DMS114 treated with DMSO at 0.1 percent for 48 hours (cell line): Measurements from ENCODE around the gene WDFY4.

ENCODE experiments used
- DNase-seq: peaks from one replicate; lab custom pipeline; 2025; ENCODE audit not compliant: unreplicated experiment; lab: John Stamatoyannopoulos, UW

Gene WDFY4

DNA sequence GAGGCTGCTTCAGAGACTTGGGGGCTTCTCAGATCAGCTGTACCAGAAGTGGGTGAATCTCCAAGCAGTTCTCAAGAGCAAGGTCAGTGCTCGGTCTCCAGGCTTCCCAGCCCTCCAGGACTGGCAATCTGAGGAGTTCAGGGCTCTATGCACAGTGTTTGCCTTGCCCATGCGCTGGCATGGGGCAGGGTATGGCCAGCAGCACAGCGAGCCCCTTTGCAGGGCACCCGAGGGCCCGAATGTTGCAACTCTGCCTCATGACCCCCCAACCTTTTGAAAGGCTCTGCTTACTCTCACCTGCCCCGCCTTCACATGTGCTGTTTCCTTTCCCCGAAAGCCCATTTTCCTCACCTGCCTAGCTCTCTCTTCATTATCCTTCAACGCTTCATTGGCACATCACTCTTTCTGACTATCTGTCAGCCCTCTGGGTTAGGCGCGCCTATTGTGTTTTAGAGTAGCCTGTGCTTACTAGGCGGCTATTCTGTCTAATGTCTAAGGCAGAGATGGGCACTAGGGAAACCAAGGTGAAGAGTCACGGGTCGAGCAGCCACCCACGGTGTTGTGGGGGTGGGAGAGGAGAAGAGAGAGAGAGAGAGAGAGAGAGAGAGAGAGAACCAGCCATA is 83.6 kb downstream of the WDFY4 start:
- DNase-seq, result no peak

DNA sequence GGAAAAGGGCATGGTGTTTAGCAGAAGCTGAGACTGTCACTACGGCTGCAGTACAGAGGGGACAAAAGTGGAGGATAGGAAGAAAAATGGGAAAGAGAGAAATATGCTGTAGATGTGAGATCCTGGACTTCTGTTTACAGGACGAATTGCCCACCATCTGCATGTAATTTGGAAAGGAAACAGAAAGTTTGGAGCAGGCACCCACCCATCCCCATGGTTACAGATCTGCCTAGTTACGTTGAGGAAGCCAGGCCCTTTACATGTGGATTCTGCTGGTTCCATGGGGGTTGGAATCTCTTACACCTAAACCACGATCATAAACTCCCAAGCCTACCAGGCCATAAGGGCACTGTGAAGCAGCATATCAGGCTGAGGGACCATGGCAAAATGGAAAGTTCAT is 84.3 kb downstream of the WDFY4 start:
- DNase-seq, result no peak

DNA sequence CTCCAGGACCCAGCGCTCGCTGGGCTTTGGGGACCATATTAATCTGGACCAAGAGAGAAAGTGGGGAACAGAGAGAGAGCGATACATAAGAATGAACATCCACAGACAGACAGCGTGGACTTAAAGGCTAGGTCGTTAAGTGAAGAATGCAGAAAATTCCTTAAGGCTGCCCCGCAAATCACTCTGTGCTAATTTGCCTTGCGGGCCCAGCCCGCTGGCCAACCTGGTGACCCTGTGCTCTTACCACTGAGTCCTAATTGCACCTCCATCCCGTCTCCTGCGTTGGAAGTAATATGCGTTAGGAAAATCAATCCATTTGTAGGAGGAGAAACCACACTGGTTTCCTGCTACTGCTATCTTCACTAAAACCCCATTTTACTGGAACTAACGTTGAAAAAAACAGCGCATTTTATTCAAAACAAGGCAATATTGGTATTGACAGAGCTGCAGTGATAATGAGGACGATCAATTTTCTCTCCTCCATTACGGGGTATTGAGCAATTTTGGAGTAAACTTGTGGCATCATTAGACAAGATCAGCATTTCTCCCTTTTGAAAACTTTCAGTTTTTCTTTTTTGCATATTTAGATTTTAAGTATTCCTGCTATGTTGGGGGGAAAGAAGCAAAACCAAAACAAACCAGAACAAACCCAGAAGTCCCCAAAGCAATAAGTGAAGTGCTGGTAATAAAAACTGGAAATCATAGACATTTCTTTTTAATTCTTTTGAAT is 85.2 kb downstream of the WDFY4 start:
- no peak for DNase-seq

DNA sequence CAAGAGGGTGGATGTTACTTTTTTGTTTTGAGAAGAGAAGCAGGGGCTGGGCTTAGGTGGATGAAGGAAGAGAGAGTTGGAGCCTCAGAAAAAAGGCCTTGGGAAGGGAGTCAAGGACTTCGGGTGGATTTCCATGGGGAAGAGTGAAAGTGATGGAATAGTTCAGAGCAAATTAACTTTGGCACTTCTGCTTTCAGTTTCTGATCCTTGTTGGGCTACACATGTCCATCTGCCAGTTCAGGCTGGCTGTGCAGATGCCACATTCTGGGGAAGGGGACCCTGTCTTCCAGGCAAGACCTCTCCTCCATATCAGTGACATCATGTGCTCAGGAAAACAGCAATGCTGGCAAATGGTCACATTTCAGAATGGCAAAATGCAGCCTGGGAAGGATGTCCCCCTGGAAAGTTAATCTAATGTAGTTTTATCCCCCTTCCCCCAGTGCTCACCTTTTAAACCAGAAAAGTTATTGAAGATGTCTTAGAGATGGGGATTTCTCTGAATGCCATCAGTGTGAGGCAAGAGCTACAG is 86.0 kb downstream of the WDFY4 start:
- no peak for DNase-seq

DNA sequence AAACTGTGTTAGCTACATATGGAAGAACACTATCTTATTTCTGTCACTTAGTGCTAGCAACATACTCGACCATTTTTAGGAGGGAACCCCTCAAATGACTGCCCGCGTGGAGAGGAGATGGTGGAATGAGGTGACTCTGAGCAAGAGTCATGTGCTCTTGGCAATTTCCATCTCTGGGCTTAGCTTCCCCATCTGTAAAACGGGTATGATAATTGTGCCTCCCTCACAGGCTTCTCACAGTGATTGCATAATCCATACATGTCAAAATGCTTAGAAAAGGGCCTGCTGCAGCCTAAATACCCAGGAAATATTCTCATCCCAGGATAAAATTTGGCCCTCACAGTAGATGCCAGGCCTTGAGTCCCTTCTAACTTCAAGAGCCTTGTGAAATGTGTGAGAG is 86.6 kb downstream of the WDFY4 start:
- no peak for DNase-seq

DNA sequence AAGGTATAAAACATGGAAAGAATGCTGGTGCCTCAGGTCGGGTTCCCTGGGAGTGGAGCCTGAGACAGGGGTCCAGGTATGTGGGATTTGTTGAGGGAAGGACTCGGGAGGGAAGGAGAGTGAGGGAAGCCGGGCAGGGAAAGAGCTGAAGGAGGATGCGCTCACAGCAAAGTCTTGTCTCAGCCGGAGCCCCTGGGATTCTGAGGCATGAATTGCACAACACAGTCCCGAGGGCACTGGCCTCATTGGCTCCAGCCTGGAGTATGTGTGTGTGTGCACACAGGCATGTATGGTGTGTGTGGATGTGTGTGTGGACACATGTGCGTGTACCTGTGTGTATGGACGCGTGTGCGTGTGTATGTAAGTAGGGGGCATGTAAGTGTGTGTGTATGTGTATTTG is 87.4 kb downstream of the WDFY4 start:
- no peak for DNase-seq

DNA sequence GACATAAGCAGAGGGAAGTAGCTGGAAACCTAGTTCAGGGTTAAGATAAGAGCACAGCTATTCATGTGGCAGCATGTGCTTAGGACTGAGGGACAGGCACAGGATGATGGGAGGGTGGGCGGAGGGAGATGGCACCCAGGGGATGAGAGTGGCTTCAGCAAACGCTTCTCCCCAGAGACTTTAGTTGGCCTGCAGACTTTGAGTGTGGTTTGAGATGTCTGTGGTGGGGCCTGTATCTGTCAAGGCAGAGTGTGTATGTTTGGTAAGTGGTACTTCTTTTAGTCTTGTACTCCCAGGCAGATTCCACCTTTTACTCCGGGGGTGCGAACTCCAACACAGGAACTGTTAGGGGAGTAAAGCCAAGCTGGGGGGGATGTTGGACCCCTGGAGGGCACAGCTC is 88.9 kb downstream of the WDFY4 start:
- DNase-seq, result no peak

DNA sequence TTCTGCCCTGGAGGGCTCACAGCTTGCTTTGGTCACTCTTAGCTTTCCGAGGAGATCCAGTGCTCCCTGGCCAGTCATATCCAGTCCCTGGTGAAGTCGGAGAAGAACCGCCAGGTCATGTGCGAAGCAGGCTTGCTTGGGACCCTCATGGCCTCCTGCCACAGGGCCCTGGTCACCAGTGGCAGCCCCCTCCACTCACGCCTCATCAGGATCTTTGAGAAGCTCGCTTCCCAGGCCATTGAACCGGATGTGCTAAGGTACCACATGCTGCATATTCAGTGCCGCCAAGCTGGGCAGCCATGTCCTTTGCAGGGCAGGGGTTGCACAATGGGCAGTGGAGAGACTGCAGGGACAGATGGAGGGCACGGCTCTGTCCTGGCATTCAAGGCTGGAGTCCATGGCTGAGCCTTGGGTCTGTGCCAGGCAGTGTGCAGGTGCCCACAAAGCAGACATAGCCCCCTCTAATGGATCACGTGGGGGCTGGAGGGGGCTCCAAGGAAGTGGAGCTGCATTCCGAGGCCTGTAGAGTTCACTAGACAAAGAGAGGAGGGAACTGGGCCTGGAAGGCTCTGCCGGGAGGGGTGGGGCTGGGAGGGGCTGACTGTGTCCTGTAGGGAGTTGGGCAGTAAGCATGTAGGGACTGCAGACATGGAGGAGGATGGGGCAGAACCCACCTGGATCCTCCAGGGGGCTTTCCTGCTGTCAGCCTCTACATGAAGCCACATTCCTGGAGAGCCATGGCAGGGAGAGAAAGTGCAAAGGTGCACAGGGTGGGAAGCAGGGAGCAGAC is 89.9 kb downstream of the WDFY4 start:
- DNase-seq, result no peak

DNA sequence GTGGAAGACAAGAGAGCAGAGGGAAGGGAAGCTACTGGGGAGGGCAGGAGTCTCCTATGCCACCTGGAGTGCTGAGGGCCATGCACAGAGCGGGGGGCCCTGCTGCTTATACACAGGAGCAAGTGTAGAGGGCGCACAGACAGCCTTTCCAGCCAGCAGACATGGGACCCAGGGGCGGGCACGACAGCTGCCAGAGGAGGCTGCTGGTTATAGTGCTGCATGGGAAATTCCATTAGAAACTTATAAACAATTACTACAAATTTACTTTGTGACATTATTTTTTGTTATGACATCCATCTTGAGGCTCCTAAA is 90.5 kb downstream of the WDFY4 start:
- DNase-seq, result no peak

DNA sequence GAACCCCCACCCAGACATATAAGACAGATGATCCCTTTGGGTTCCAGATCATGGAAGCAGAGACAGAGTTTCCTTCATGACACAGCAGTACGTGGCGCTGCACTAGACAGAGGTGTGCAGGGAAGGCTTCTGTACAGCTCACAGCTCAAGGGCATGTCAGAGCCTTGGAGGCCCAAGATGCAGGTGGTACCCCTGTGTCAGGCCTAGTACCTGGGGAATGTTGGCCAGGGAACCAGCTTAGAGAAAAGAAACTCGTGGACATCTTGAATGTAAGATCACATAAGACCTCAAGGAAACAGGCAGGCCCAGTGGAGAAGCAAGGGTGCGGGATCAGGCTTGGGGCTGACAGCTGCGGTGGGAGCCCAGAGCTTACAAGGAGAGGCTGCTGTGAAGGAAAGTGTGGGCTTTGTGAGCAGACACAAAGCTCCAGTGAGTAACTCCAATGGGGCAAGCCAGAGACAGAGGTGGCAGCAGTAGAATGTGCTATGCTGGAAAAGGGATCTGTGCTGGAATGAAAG is 91.4 kb downstream of the WDFY4 start:
- DNase-seq, result no peak

DNA sequence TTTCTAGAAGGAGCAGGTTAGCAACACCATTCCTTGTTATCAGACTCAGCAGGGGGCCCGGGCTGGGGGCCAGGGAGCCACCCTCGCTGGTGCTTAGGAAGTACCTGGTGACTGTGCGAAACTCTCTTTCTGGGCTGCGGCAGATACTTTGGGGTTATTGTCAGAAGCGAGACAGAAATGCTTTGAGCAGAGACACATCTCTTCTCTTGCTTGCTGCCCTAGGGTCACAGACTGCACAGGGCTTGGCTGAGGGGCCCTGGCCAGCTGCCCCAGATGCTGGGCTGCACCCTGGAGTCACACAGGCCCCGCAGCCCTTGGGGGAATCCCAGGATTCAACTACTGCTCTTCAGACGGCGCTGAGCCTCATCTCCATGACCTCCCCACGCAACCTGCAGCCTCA is 91.9 kb downstream of the WDFY4 start:
- no peak for DNase-seq

DNA sequence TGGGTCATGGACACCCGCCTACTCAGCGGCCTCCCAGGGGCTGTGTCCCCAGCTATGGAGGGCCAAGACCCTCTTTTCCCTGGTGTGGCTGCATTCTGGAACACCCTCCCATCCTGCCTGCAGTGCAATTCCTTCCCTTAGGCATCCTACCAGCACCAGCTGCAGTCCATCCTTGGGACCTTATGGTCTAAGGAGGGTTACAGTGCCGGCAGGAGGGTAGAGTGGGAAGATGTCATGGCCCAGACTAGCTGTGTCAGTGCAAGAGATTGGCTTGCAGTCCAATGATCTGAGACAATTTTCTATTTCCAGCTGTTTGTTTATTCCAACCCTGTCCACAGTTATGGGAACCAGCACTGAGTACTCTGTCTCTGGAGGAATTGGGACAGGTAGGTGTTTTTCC is 92.4 kb downstream of the WDFY4 start:
- no peak for DNase-seq

DNA sequence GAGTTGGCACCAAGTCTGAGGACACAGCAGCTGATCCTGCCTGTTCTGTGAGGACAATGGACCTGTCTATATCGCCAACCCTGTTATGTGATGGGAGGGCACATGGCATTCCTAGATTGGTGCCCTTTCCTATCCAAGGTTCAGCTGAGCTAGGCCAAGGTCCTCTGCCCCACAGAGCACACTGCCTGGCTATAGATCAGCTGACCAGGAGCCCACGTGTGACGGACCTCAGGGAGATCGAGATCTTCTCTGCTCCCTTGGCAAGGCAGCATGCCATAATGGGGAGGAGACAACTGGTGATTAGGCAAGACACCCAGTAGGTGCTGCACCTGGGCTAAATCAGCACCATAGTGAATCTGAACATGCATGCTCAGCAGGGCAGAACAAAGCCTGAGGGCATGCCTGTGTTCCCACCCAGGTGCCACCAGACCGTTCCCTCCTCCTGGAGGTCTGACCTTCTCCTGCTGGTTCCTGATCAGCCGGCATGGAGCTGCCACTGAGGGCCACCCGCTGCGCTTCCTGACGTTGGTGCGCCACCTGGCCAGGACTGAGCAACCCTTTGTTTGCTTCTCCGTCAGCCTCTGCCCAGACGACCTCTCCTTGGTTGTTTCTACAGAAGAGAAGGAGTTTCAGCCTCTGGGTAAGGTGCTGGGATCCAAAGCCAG is 93.7 kb downstream of the WDFY4 start:
- no peak for DNase-seq

DNA sequence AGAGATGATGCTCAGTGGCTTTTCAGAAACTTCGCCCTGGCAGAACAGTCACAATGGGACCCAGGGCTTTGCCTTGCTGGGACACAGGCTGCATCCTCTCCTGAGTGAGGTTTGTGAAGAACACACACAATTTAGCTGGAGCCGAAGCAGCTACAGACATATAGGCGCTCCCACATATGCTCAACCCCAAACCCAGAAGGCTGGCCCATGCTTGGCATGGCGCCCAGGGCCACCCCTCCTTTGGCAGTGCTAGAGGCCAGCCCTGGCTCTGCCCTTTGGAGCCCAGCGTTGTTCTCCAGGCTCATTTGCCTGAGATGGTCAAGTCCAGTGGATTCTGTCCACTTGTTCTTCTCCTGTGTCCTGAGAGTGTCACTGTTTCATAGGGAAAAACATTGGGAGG is 94.4 kb downstream of the WDFY4 start:
- no peak for DNase-seq

DNA sequence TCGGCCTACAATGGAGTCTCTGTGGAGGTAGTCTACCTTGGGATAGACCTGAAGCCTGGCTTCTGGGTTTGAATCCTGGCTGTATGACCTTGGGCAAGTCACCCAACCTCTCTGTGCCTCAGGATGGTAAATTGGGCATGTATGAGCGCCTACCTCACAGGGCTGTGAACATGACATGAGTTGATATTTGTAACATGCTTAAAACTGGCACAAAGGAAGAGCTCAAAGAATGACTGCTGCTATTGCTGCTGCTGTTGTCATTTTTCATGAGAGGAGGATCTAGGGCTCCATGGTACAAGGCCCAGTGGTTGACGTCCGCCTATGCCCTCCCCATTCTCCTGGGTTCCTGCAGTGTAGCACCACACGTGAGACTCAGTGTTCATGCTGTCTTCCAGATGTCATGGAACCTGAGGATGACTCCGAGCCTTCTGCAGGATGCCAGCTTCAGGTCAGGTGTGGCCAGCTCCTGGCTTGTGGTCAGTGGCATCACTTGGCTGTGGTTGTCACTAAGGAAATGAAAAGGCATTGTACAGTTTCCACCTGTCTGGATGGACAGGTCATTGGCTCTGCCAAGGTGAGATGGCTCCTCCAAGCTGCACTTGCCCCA is 95.0 kb downstream of the WDFY4 start:
- no peak for DNase-seq

DNA sequence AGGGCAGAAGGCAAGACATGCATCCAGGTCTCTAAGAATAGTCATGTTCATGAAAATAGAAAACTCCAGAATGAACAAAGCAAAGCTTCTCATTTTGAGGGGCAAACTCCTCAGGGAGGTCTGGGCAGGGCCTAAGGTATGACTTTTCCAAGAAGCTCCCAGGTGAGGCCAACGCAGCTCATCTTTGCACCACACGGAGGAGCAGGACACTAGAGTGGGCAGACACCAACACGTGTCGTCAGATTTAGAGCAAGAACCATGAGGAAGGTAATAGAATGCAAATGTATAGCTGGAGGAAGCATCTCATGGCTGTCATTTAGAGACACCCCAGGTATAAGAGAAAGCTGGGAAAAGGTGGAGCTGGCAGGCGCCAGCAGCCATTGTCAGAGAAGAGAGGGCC is 95.7 kb downstream of the WDFY4 start:
- no peak for DNase-seq

DNA sequence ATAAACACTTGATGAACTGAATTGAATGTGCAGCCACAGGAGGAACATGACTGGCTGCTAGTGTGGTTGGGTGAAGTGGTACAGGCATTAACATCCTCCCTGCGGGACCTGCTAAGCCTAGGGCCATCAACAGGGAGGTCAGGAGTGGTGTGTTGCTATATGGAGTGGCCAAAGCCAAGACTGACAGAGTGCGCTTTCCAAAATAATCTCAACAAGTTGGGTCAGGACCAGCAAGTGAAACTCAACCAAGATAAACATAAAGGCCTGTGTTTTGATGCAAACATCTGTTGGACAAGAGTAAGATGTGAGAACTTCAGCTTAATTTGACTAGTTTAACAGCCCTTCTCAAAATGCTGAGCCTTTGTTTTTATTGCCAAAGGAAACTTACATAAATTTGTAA is 97.7 kb downstream of the WDFY4 start:
- no peak for DNase-seq

DNA sequence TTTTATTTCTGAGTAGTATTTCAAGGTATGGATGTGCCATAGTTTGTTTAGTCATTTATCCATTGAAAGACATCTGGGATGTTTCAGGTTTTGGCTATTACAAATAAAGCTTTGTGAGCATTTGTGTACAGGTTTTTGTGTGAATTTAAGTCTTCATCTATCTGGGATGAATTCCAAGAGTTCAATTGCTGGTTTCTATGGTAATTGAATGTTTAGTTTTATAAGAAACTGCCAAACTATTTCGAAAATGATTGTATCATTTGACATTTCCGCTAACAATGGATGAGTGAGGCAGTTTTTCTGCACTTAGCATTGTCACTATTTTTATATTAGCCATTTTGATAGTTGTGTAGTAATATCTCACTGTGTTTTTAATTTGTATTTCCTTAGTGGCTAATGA is 99.4 kb downstream of the WDFY4 start:
- DNase-seq, result no peak

DNA sequence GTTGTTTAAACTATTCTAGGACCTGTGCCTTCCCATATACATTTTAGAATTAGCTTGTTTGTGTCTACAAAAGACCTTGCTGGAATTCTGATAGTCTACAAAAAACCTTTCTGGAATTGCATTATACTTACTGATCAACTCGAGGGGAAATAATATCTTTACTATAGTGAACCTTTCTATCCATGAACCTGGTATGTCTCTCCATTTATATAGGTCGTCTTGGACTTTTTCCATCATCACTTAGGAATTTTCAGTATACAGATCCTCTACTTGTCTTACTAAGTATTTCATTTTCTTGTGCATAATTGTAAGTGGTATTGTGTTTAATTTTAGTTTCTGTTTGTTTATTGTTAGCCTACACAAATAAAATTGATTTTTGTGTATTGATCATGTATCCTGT is 101.1 kb downstream of the WDFY4 start:
- no peak for DNase-seq

DNA sequence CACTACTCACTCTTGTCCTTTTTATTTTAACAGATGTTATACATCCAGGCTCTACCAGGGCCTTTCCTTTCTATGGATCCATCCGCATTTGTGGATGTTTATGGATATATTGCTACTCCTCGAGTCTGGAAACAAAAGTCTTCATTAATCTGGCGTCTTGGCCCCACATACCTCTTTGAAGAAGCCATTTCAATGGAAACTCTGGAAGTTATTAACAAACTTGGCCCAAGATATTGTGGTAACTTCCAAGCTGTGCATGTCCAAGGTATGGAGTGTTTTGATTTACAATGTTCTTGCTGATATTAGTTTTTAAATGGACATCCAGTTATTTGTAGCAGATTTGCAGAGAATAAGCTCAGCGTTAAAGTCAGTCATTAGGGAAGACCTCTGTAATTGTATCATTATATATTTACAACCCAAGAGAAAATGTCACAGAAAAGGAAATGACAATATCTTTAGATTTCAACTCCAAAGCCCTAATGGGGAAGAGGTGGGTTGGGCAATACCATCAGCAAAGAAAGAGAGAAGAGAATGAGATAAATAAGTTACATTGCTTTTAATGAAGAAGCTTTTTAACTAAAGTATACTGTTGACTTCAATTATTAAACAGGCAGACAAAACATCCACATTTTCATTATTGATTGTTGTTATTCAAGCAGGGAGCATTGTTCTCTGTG is 102.1 kb downstream of the WDFY4 start:
- no peak for DNase-seq

DNA sequence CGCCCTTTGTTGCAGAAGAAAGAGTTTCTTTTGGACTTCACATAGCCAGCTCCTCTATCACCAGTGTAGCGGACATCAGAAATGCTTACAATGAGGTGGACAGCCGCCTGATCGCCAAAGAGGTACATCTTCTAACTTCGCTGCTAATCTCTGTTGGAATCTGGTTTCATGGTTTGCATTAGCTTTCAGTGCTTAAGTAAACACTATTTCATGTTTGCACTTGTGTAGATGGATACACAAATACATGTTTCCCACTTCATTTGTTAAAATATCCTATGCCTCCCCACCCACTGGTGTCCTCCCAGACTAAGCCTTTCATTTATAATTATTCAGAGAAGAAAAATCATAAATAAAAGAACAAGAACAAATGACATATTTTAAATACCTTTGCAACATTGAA is 103.9 kb downstream of the WDFY4 start:
- DNase-seq, result no peak
